Measurements from ENCODE around the gene EARS2.

DNA sequence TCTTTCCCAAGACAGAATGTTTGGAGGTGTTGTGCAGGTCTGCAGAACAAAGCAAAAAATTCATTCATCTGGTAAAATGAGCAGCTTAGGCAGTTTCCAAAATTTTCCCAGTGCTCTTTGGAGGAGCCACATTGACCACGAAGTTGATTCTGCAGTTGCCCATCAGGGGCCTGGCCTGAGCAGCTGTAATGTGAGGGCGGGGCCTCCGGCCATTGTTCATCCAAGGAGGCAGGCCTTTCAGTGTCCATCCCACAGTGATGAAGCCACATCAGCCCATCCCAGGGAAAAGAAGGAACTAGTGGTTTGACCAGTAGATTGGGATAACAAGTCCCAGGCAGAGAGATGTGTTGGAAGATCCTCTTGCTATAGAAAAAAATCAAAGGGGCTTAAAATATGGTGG lies 10.5 kb upstream of the EARS2 start:
- TF ChIP-seq, protein P1, sequence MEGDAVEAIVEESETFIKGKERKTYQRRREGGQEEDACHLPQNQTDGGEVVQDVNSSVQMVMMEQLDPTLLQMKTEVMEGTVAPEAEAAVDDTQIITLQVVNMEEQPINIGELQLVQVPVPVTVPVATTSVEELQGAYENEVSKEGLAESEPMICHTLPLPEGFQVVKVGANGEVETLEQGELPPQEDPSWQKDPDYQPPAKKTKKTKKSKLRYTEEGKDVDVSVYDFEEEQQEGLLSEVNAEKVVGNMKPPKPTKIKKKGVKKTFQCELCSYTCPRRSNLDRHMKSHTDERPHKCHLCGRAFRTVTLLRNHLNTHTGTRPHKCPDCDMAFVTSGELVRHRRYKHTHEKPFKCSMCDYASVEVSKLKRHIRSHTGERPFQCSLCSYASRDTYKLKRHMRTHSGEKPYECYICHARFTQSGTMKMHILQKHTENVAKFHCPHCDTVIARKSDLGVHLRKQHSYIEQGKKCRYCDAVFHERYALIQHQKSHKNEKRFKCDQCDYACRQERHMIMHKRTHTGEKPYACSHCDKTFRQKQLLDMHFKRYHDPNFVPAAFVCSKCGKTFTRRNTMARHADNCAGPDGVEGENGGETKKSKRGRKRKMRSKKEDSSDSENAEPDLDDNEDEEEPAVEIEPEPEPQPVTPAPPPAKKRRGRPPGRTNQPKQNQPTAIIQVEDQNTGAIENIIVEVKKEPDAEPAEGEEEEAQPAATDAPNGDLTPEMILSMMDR (IDR thresholded peaks at IDR 0.05; ENCODE audit: insufficient read depth, low read length, poor library complexity, severe bottlenecking), result no peak
- no peak for TF ChIP-seq EZH2phosphoT487 (conservative IDR thresholded peaks at IDR 0.05; ENCODE audit: low read length)
